K562 (cell line): ENCODE measurements around the gene REC8. TPM values are rescaled to one million over a fixed set of nuclear protein-coding genes. Genes with fewer than 3 reads are reported as not detected.

Experiments
- CBFB ChIP-seq: sonication (generic); formaldehyde crosslinking; IDR thresholded peaks from 2 replicates; pipeline ENCODE4 v1.4.0; 2020; ENCODE audit warnings: mild to moderate bottlenecking, missing genetic modification reagents
- CREBBP ChIP-seq: IDR thresholded peaks from one replicate; pipeline ENCODE4 v1.6.1; 2012; ENCODE audit warnings: low read depth, mild to moderate bottlenecking, control low read depth, inconsistent platforms, low read length
- E2F6 ChIP-seq, 2 experiments: IDR thresholded peaks; 2 replicates each; pipeline ENCODE4 v1.6.1; 2011; ENCODE audit warnings: borderline replicate concordance in 1 of 2, control low read depth in 1 of 2, low read depth in 1 of 2, low read length in 1 of 2, mild to moderate bottlenecking in 1 of 2, mixed read lengths in 1 of 2, moderate library complexity in 1 of 2; ENCODE audit not compliant: insufficient read depth in 1 of 2, insufficient read length in 1 of 2, poor library complexity in 1 of 2, severe bottlenecking in 1 of 2; ENCODE audit errors: extremely low read depth in 1 of 2
- EP400 ChIP-seq: fragments of 450-650 bp; IDR thresholded peaks from 2 replicates; pipeline ENCODE4 v1.6.1; 2017; ENCODE audit warnings: antibody characterized with exemption, mild to moderate bottlenecking, moderate library complexity
- GABPB1 ChIP-seq: sonication (generic); formaldehyde crosslinking; IDR thresholded peaks from 2 replicates; pipeline ENCODE4 v1.8.0; 2022; ENCODE audit warnings: mild to moderate bottlenecking, missing genetic modification reagents
- GATA2 ChIP-seq: sonication (generic); formaldehyde crosslinking; IDR thresholded peaks from 2 replicates; pipeline ENCODE4 v1.4.0; 2020; ENCODE audit warnings: mild to moderate bottlenecking, missing genetic modification reagents
- HDAC8 ChIP-seq: fragments of 450-650 bp; IDR thresholded peaks from 2 replicates; pipeline ENCODE4 v1.6.1; 2016; ENCODE audit warnings: mild to moderate bottlenecking, missing genetic modification characterization, moderate library complexity, missing compliant biosample characterization
- HMG20B ChIP-seq: fragments of 250-450 bp; sonication (Bioruptor Pico); IDR thresholded peaks from 2 replicates; pipeline ENCODE4 v1.5.0; 2021; ENCODE audit warnings: mild to moderate bottlenecking
- KDM1A ChIP-seq, 2 experiments: fragments of 450-650 bp; IDR thresholded peaks; 2 replicates each; pipeline ENCODE4 v1.6.1; 2016; ENCODE audit warnings: mild to moderate bottlenecking in 2 of 2
- MTF1 ChIP-seq: fragments of 250-450 bp; sonication (Bioruptor Pico); IDR thresholded peaks from 2 replicates; pipeline ENCODE4 v1.9.0; 2021; ENCODE audit warnings: moderate library complexity, mild to moderate bottlenecking, inconsistent platforms, borderline replicate concordance
- NFYB ChIP-seq: IDR thresholded peaks from 2 replicates; pipeline ENCODE4 v1.6.1; 2011; ENCODE audit warnings: mild to moderate bottlenecking, moderate library complexity; ENCODE audit not compliant: insufficient read length; ENCODE audit errors: extremely low read depth
- RBBP5 ChIP-seq: fragments of 200-600 bp; sonication (generic); IDR thresholded peaks from 2 replicates; pipeline ENCODE4 v1.6.1; 2012; ENCODE audit warnings: borderline replicate concordance, mild to moderate bottlenecking, low read length, control low read depth, inconsistent platforms; ENCODE audit not compliant: insufficient read depth, poor library complexity, severe bottlenecking
- RFX1 ChIP-seq: fragments of 450-650 bp; IDR thresholded peaks from 2 replicates; pipeline ENCODE4 v1.6.1; 2016; ENCODE audit warnings: mild to moderate bottlenecking, moderate library complexity
- RUNX1 ChIP-seq: sonication (generic); IDR thresholded peaks from 2 replicates; pipeline ENCODE4 v1.6.1; 2016; ENCODE audit warnings: antibody characterized with exemption, low read depth
- SETDB1 ChIP-seq: IDR thresholded peaks from one replicate; pipeline ENCODE4 v1.6.1; 2012; ENCODE audit warnings: low read length, control low read depth, inconsistent platforms
- SMARCB1 ChIP-seq: IDR thresholded peaks from 2 replicates; pipeline ENCODE4 v1.6.1; 2011; ENCODE audit warnings: improper control_type of control experiment, low read depth; ENCODE audit not compliant: insufficient read length
- SREBF2 ChIP-seq: sonication (generic); formaldehyde crosslinking; IDR thresholded peaks from 2 replicates; pipeline ENCODE4 v1.4.0; 2020; ENCODE audit warnings: mild to moderate bottlenecking, missing genetic modification reagents
- STAT5A ChIP-seq: IDR thresholded peaks from 2 replicates; pipeline ENCODE4 v1.6.1; 2012; ENCODE audit warnings: low read length, inconsistent platforms, borderline replicate concordance
- TAF1 ChIP-seq: IDR thresholded peaks from 2 replicates; pipeline ENCODE4 v1.6.1; 2011; ENCODE audit warnings: mild to moderate bottlenecking, low read length, moderate library complexity; ENCODE audit not compliant: insufficient read depth, control insufficient read depth, severe bottlenecking; ENCODE audit errors: extremely low read depth
- TEAD2 ChIP-seq: fragments of 450-650 bp; IDR thresholded peaks from 2 replicates; pipeline ENCODE4 v1.6.1; 2016; ENCODE audit warnings: missing genetic modification characterization, control low read depth, missing compliant biosample characterization
- ZFPM2 ChIP-seq: fragments of 250-450 bp; sonication (Bioruptor Pico); IDR thresholded peaks from 2 replicates; pipeline ENCODE4 v1.5.1; 2022; ENCODE audit warnings: mild to moderate bottlenecking
- ZNF239 ChIP-seq: fragments of 250-450 bp; sonication (Bioruptor Pico); IDR thresholded peaks from 2 replicates; pipeline ENCODE4 v1.4.0; 2020; ENCODE audit warnings: mild to moderate bottlenecking
- ZNF444 ChIP-seq: fragments of 250-450 bp; sonication (Bioruptor Pico); IDR thresholded peaks from 2 replicates; pipeline ENCODE4 v1.4.0; 2020; ENCODE audit warnings: mild to moderate bottlenecking, moderate library complexity
- polyA plus RNA-seq, 8 experiments: library from polyadenylated mRNA; depleted of rRNA in 4 of 8; stranded (reverse) in 5 of 8; unstranded in 3 of 8; fragments of >200 nt; fragmentation: Nextera tagmentation in 2 of 8; fragmentation: Illumina TruSeq in 1 of 8; extraction: Ambion mirVana in 2 of 8; extraction: Trizol in 1 of 8; gene quantifications; 2 replicates each; pipeline versions ENCODE4 v1.2.1 to v1.2.3, GENCODE V29; 2011 to 2014; ENCODE audit warnings: inconsistent platforms in 1 of 8, missing spikeins in 1 of 8
- total RNA-seq, 7 experiments: library from RNA; depleted of rRNA in 6 of 7; stranded (reverse); fragments of >200 nt in 6 of 7; fragmentation: Illumina TruSeq in 2 of 7; extraction: Trizol in 2 of 7; gene quantifications; 2 replicates each; pipeline versions ENCODE4 v1.2.1 to v1.2.3, GENCODE V29; 2011 to 2021; ENCODE audit warnings: low replicate concordance in 1 of 7
- TF ChIP-seq, protein P1 (sequence below), 2 experiments: fragments of 450-650 bp; IDR thresholded peaks; 2 replicates each; pipeline ENCODE4 v1.6.1; 2018; ENCODE audit warnings: mild to moderate bottlenecking in 2 of 2, low read depth in 1 of 2; ENCODE audit not compliant: partially characterized antibody in 2 of 2

The REC8 gene
- total and polyA plus RNA-seq, 9 of the 15 experiments (the other 6 are each of a cell fraction or from before 2014, with no cell fraction given): 0.11 to 2.5 (median 0.85) TPM

DNA sequence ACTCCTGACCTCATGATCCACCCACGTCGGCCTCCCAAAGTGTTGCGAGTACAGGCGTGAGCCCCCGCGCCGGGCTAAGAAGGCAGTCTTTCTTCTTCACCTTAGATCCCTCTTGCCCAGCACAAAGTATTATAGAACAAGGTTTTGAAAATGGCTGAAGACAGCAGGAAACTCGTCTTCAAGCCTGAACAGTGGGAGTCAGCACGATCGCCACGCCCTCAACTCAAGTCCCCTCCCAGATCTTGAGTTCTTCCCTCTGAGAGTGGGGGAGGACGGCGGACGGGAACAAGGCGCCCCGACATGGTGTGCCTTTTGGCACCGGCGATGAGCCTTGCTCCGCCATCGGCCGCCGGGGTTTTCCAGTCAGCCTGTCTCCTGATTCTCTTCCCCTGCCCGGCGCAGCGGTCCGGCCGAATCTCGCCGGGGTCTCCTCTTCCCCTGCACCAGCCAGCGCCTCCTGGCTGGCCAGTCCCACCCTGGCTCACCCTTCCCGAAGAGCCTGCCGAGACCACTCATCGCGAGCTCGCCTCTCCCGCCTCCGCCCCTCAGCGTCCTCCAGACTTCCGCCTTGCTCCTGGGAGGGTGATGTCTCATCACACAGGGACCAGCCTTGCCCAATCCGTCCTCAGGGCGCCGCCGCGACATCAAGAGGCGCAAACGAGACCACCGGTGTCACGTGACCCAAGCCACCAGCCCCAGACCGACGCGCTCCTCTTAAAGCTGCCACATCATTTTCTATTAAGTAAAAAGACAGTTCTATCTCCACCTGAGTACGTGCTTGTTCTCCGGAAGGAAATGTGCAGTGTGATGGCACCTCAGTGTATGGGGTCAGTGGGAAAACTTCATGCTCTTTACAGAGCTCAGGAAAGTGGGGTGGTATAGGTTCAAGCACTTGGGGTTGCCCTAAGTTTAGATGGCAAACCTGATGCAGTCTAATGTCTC lies 41.3 kb downstream of the REC8 start, which contains the start of gene CHMP4A (continued):
- TF ChIP-seq HDAC8 (tag) (no peak), RUNX1 (no peak), RFX1 (no peak), EP400 (peak; percentile 91), RBBP5 (peak; percentile 64), GATA2 (CRISPR knock-in tag) (no peak), E2F6 (IDR thresholded peaks at IDR 0.05; ENCODE audit: borderline replicate concordance in 1 of 2, extremely low read depth in 1 of 2, insufficient read depth in 1 of 2, insufficient read length in 1 of 2, low read depth in 1 of 2, low read length in 1 of 2, poor library complexity in 1 of 2, severe bottlenecking in 1 of 2) (peak; percentile 14 to 53), CBFB (no peak), SMARCB1 (no peak), GABPB1 (peak; percentile 78), SETDB1 (no peak), MTF1 (CRISPR knock-in tag) (no peak), NFYB (peak; percentile 71), STAT5A (no peak), KDM1A (IDR thresholded peaks at IDR 0.05) (no peak), CREBBP (no peak), ZFPM2 (CRISPR knock-in tag) (no peak), SREBF2 (CRISPR knock-in tag) (no peak), TAF1 (peak; percentile 67), HMG20B (0 out of 2 replicates have a peak, but pooled peaks have one; percentile 16), ZNF239 (CRISPR knock-in tag) (no peak; the same call in 1 of the 2 replicates), ZNF444 (no peak), TEAD2 (tag) (no peak)
- TF ChIP-seq, protein P1, sequence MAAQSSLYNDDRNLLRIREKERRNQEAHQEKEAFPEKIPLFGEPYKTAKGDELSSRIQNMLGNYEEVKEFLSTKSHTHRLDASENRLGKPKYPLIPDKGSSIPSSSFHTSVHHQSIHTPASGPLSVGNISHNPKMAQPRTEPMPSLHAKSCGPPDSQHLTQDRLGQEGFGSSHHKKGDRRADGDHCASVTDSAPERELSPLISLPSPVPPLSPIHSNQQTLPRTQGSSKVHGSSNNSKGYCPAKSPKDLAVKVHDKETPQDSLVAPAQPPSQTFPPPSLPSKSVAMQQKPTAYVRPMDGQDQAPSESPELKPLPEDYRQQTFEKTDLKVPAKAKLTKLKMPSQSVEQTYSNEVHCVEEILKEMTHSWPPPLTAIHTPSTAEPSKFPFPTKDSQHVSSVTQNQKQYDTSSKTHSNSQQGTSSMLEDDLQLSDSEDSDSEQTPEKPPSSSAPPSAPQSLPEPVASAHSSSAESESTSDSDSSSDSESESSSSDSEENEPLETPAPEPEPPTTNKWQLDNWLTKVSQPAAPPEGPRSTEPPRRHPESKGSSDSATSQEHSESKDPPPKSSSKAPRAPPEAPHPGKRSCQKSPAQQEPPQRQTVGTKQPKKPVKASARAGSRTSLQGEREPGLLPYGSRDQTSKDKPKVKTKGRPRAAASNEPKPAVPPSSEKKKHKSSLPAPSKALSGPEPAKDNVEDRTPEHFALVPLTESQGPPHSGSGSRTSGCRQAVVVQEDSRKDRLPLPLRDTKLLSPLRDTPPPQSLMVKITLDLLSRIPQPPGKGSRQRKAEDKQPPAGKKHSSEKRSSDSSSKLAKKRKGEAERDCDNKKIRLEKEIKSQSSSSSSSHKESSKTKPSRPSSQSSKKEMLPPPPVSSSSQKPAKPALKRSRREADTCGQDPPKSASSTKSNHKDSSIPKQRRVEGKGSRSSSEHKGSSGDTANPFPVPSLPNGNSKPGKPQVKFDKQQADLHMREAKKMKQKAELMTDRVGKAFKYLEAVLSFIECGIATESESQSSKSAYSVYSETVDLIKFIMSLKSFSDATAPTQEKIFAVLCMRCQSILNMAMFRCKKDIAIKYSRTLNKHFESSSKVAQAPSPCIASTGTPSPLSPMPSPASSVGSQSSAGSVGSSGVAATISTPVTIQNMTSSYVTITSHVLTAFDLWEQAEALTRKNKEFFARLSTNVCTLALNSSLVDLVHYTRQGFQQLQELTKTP (IDR thresholded peaks at IDR 0.05; ENCODE audit: low read depth in 1 of 2, partially characterized antibody in 2 of 2): no peak
